HepG2 (cell line): Measurements from ENCODE around the gene OSBPL2. TPM values are rescaled to one million over a fixed set of nuclear protein-coding genes. Genes with fewer than 3 reads are reported as not detected.

Experiments
- CEBPG ChIP-seq: IDR thresholded peaks from 2 replicates; pipeline ENCODE4 v1.6.1; 2016
- CHD2 ChIP-seq: IDR thresholded peaks from 2 replicates; pipeline ENCODE4 v1.6.1; 2011; ENCODE audit warnings: low read depth, low read length, improper control_type of control experiment
- DR1 ChIP-seq: sonication (generic); formaldehyde crosslinking; IDR thresholded peaks from 2 replicates; pipeline ENCODE4 v1.8.0; 2021; ENCODE audit warnings: mild to moderate bottlenecking, missing genetic modification reagents, inconsistent platforms
- FOSL1 ChIP-seq: sonication (generic); formaldehyde crosslinking; IDR thresholded peaks from 2 replicates; pipeline ENCODE4 v1.9.0; 2021; ENCODE audit warnings: missing genetic modification reagents, borderline replicate concordance
- PPARG ChIP-seq: conservative IDR thresholded peaks from 2 replicates; pipeline ENCODE4 v1.6.1; 2016; ENCODE audit warnings: missing biosample characterization, missing genetic modification reagents
- REPIN1 ChIP-seq: sonication (generic); formaldehyde crosslinking; IDR thresholded peaks from 2 replicates; pipeline ENCODE4 v1.8.0; 2022; ENCODE audit warnings: missing genetic modification reagents, low read depth, mild to moderate bottlenecking, borderline replicate concordance
- TAF15 ChIP-seq: fragments of 200-400 bp; formaldehyde crosslinking; IDR thresholded peaks from one replicate; pipeline ENCODE4 v1.6.1; 2018; ENCODE audit warnings: mild to moderate bottlenecking, low read depth, low read length; ENCODE audit not compliant: poor library complexity, severe bottlenecking
- TMF1 ChIP-seq: sonication (generic); formaldehyde crosslinking; IDR thresholded peaks from 2 replicates; pipeline ENCODE4 v1.8.1; 2022; ENCODE audit warnings: low read depth, missing genetic modification reagents
- ZNF274 ChIP-seq: sonication (generic); formaldehyde crosslinking; IDR thresholded peaks from 2 replicates; pipeline ENCODE4 v1.5.1; 2020; ENCODE audit warnings: mild to moderate bottlenecking, missing genetic modification reagents
- ZNF333 ChIP-seq: sonication (generic); formaldehyde crosslinking; IDR thresholded peaks from 2 replicates; pipeline ENCODE4 v1.4.0; 2020; ENCODE audit warnings: mild to moderate bottlenecking, missing genetic modification reagents, borderline replicate concordance
- ZNF343 ChIP-seq: sonication (generic); formaldehyde crosslinking; IDR thresholded peaks from 2 replicates; pipeline ENCODE4 v1.4.0; 2020; ENCODE audit warnings: mild to moderate bottlenecking, missing genetic modification reagents
- ZNF558 ChIP-seq: sonication (generic); formaldehyde crosslinking; IDR thresholded peaks from 2 replicates; pipeline ENCODE4 v1.9.0; 2022; ENCODE audit warnings: mild to moderate bottlenecking, missing genetic modification reagents, borderline replicate concordance
- ZNF563 ChIP-seq: sonication (generic); formaldehyde crosslinking; IDR thresholded peaks from 2 replicates; pipeline ENCODE4 v1.8.0; 2022; ENCODE audit warnings: mild to moderate bottlenecking, moderate library complexity, missing genetic modification reagents
- ZNF841 ChIP-seq: sonication (generic); formaldehyde crosslinking; IDR thresholded peaks from 2 replicates; pipeline ENCODE4 v1.8.1; 2023; ENCODE audit warnings: missing genetic modification reagents, borderline replicate concordance
- polyA plus RNA-seq, 8 experiments: library from polyadenylated mRNA; depleted of rRNA in 3 of 8; stranded (reverse) in 7 of 8; unstranded in 1 of 8; fragments of >200 nt; fragmentation: Illumina TruSeq in 4 of 8; extraction: Trizol in 4 of 8; gene quantifications; 2 replicates each; pipeline versions ENCODE4 v1.2.1 to v1.2.3, GENCODE V29; 2011 to 2016; ENCODE audit warnings: low read depth in 4 of 8, missing spikeins in 1 of 8, mixed read lengths in 1 of 8; ENCODE audit not compliant: insufficient read depth in 1 of 8
- total RNA-seq, 5 experiments: library from RNA; depleted of rRNA; stranded (reverse); fragments of >200 nt; fragmentation: Illumina TruSeq; extraction: Trizol; gene quantifications; 2 replicates each; pipeline ENCODE4 v1.2.3, GENCODE V29; 2016; ENCODE audit warnings: low read depth in 1 of 5
- TF ChIP-seq, protein P1 (sequence below): sonication (generic); formaldehyde crosslinking; IDR thresholded peaks from 2 replicates; pipeline ENCODE4 v1.4.0; 2020; ENCODE audit warnings: missing genetic modification reagents
- TF ChIP-seq, protein P2 (sequence below): sonication (generic); formaldehyde crosslinking; IDR thresholded peaks from 2 replicates; pipeline ENCODE4 v1.4.0; 2020; ENCODE audit warnings: missing genetic modification reagents
- TF ChIP-seq, protein P3 (sequence below), 2 experiments: IDR thresholded peaks; 2 replicates each; pipeline ENCODE4 v1.6.1; 2011 to 2012; ENCODE audit warnings: low read length in 2 of 2, borderline replicate concordance in 1 of 2, low read depth in 1 of 2, mild to moderate bottlenecking in 1 of 2, moderate library complexity in 1 of 2
- TF ChIP-seq, protein P4 (sequence below): sonication (generic); formaldehyde crosslinking; IDR thresholded peaks from 2 replicates; pipeline ENCODE4 v1.5.0; 2020; ENCODE audit warnings: mild to moderate bottlenecking, missing genetic modification reagents, moderate library complexity
- TF ChIP-seq, protein P5 (sequence below): sonication (generic); formaldehyde crosslinking; IDR thresholded peaks from 2 replicates; pipeline ENCODE4 v1.4.0; 2020; ENCODE audit warnings: missing genetic modification reagents, borderline replicate concordance

OSBPL2 gene
- total and polyA plus RNA-seq, 2 of the 13 experiments (the other 11 are each of a cell fraction or from before 2014, with no cell fraction given): 18.5 to 37.4 TPM

DNA sequence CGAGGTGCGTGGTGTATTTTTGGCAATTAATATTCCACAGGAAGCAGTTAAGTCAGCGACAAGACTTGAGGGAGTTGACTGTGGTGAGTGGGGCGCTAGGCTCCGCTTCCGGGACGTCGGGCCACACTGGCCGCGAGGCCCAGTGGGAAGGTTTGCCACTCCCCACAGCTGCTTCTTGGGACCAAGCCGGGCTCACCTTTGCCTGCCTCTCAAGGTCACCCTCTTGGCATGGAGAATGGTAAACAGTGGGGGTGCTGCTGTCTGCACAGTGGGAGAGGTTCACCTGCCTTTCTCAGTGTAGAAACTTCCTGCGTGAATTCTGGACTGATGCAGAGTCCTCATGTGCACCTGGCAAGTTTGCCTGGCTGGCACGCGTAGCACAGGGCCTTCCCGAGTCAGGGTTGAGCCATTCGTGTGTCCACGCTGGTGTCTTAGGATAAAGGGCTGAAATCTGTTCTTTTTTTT, 6.4 kb downstream of the OSBPL2 start (continued):
- TF ChIP-seq, protein P1, sequence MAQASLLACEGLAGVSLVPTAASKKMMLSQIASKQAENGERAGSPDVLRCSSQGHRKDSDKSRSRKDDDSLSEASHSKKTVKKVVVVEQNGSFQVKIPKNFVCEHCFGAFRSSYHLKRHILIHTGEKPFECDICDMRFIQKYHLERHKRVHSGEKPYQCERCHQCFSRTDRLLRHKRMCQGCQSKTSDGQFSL (CRISPR knock-in tag): peak; percentile 79; the same call in 1 of the 2 replicates
- TF ChIP-seq, protein P2, sequence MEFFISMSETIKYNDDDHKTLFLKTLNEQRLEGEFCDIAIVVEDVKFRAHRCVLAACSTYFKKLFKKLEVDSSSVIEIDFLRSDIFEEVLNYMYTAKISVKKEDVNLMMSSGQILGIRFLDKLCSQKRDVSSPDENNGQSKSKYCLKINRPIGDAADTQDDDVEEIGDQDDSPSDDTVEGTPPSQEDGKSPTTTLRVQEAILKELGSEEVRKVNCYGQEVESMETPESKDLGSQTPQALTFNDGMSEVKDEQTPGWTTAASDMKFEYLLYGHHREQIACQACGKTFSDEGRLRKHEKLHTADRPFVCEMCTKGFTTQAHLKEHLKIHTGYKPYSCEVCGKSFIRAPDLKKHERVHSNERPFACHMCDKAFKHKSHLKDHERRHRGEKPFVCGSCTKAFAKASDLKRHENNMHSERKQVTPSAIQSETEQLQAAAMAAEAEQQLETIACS: no peak
- no peak for TF ChIP-seq DR1 (CRISPR knock-in tag)
- no peak for TF ChIP-seq CHD2
- TF ChIP-seq, protein P3, sequence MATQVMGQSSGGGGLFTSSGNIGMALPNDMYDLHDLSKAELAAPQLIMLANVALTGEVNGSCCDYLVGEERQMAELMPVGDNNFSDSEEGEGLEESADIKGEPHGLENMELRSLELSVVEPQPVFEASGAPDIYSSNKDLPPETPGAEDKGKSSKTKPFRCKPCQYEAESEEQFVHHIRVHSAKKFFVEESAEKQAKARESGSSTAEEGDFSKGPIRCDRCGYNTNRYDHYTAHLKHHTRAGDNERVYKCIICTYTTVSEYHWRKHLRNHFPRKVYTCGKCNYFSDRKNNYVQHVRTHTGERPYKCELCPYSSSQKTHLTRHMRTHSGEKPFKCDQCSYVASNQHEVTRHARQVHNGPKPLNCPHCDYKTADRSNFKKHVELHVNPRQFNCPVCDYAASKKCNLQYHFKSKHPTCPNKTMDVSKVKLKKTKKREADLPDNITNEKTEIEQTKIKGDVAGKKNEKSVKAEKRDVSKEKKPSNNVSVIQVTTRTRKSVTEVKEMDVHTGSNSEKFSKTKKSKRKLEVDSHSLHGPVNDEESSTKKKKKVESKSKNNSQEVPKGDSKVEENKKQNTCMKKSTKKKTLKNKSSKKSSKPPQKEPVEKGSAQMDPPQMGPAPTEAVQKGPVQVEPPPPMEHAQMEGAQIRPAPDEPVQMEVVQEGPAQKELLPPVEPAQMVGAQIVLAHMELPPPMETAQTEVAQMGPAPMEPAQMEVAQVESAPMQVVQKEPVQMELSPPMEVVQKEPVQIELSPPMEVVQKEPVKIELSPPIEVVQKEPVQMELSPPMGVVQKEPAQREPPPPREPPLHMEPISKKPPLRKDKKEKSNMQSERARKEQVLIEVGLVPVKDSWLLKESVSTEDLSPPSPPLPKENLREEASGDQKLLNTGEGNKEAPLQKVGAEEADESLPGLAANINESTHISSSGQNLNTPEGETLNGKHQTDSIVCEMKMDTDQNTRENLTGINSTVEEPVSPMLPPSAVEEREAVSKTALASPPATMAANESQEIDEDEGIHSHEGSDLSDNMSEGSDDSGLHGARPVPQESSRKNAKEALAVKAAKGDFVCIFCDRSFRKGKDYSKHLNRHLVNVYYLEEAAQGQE (IDR thresholded peaks at IDR 0.05; ENCODE audit: borderline replicate concordance in 1 of 2, low read depth in 1 of 2, low read length in 2 of 2): no peak
- no peak for TF ChIP-seq ZNF558 (CRISPR knock-in tag)
- 0 out of 2 replicates have a peak, but pooled peaks have one; percentile 12 for TF ChIP-seq REPIN1
- no peak for TF ChIP-seq ZNF343 (CRISPR knock-in tag)
- TF ChIP-seq, protein P4, sequence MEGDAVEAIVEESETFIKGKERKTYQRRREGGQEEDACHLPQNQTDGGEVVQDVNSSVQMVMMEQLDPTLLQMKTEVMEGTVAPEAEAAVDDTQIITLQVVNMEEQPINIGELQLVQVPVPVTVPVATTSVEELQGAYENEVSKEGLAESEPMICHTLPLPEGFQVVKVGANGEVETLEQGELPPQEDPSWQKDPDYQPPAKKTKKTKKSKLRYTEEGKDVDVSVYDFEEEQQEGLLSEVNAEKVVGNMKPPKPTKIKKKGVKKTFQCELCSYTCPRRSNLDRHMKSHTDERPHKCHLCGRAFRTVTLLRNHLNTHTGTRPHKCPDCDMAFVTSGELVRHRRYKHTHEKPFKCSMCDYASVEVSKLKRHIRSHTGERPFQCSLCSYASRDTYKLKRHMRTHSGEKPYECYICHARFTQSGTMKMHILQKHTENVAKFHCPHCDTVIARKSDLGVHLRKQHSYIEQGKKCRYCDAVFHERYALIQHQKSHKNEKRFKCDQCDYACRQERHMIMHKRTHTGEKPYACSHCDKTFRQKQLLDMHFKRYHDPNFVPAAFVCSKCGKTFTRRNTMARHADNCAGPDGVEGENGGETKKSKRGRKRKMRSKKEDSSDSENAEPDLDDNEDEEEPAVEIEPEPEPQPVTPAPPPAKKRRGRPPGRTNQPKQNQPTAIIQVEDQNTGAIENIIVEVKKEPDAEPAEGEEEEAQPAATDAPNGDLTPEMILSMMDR: no peak
- no peak for TF ChIP-seq ZNF333 (CRISPR knock-in tag)
- TF ChIP-seq ZNF563 (CRISPR knock-in tag): no peak
- no peak for TF ChIP-seq FOSL1 (CRISPR knock-in tag)
- no peak for TF ChIP-seq ZNF841
- TF ChIP-seq, protein P5, sequence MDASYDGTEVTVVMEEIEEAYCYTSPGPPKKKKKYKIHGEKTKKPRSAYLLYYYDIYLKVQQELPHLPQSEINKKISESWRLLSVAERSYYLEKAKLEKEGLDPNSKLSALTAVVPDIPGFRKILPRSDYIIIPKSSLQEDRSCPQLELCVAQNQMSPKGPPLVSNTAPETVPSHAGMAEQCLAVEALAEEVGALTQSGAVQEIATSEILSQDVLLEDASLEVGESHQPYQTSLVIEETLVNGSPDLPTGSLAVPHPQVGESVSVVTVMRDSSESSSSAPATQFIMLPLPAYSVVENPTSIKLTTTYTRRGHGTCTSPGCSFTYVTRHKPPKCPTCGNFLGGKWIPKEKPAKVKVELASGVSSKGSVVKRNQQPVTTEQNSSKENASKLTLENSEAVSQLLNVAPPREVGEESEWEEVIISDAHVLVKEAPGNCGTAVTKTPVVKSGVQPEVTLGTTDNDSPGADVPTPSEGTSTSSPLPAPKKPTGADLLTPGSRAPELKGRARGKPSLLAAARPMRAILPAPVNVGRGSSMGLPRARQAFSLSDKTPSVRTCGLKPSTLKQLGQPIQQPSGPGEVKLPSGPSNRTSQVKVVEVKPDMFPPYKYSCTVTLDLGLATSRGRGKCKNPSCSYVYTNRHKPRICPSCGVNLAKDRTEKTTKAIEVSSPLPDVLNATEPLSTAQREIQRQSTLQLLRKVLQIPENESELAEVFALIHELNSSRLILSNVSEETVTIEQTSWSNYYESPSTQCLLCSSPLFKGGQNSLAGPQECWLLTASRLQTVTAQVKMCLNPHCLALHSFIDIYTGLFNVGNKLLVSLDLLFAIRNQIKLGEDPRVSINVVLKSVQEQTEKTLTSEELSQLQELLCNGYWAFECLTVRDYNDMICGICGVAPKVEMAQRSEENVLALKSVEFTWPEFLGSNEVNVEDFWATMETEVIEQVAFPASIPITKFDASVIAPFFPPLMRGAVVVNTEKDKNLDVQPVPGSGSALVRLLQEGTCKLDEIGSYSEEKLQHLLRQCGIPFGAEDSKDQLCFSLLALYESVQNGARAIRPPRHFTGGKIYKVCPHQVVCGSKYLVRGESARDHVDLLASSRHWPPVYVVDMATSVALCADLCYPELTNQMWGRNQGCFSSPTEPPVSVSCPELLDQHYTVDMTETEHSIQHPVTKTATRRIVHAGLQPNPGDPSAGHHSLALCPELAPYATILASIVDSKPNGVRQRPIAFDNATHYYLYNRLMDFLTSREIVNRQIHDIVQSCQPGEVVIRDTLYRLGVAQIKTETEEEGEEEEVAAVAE (CRISPR knock-in tag): no peak
- no peak for TF ChIP-seq ZNF274
- TF ChIP-seq CEBPG: no peak
- no peak for TF ChIP-seq PPARG (CRISPR knock-in tag)
- no peak for TF ChIP-seq TAF15
- peak; percentile 21; the same call in 1 of the 2 replicates for TF ChIP-seq TMF1 (CRISPR knock-in tag)
